GM23338 (cell line): ENCODE measurements around the gene WWP2. TPM values are rescaled to one million over a fixed set of nuclear protein-coding genes. Genes with fewer than 3 reads are reported as not detected.

Experiments used
- ATAC-seq: fragments of 200-7000 bp; cut with Tn5 transposase; 3 replicates; pipeline ENCODE4 v1.9.1; 2020
- DNase-seq: peaks from one replicate; pipeline ENCODE4 v3.0.0-alpha.2; 2015; ENCODE audit warnings: low spot score
- H2AFZ ChIP-seq: fragments of 200-600 bp; sonication (generic); 2 replicates; pipeline ENCODE4 v1.8.0; 2016; ENCODE audit warnings: antibody characterized with exemption, mild to moderate bottlenecking, moderate library complexity
- H3F3A ChIP-seq: fragments of 200-600 bp; sonication (generic); replicated peaks from 2 replicates; pipeline ENCODE4 v1.8.0; 2017; ENCODE audit warnings: antibody characterized with exemption, mixed run types, low read depth
- H3K27ac ChIP-seq: fragments of 200-600 bp; sonication (generic); 2 replicates; pipeline ENCODE4 v1.6.1; 2016; ENCODE audit warnings: low read depth
- H3K27me3 ChIP-seq: fragments of 200-600 bp; sonication (generic); 2 replicates; pipeline ENCODE4 v1.8.0; 2016; ENCODE audit warnings: mild to moderate bottlenecking, mixed run types, moderate library complexity; ENCODE audit not compliant: insufficient read depth
- H3K36me3 ChIP-seq: fragments of 200-600 bp; sonication (generic); 2 replicates; pipeline ENCODE4 v1.8.0; 2016; ENCODE audit warnings: mild to moderate bottlenecking; ENCODE audit not compliant: insufficient read depth
- H3K4me1 ChIP-seq: fragments of 200-600 bp; sonication (generic); 2 replicates; pipeline ENCODE4 v1.8.0; 2016; ENCODE audit warnings: mild to moderate bottlenecking, moderate library complexity; ENCODE audit not compliant: insufficient read depth
- H3K4me2 ChIP-seq: fragments of 200-600 bp; sonication (generic); 2 replicates; pipeline ENCODE4 v1.7.1; 2017; ENCODE audit warnings: mixed run types
- H3K4me3 ChIP-seq: fragments of 200-600 bp; sonication (generic); 2 replicates; pipeline ENCODE4 v1.6.1; 2016; ENCODE audit warnings: mixed run types
- H3K79me2 ChIP-seq: fragments of 200-600 bp; sonication (generic); replicated peaks from 2 replicates; pipeline ENCODE4 v1.8.0; 2017; ENCODE audit warnings: mild to moderate bottlenecking; ENCODE audit not compliant: insufficient read depth
- H3K9me2 ChIP-seq: fragments of 200-600 bp; sonication (generic); 2 replicates; pipeline ENCODE4 v1.8.0; 2017; ENCODE audit not compliant: insufficient read depth
- H4K20me1 ChIP-seq: fragments of 200-600 bp; sonication (generic); replicated peaks from 2 replicates; pipeline ENCODE4 v1.8.0; 2017; ENCODE audit warnings: mild to moderate bottlenecking; ENCODE audit not compliant: insufficient read depth
- H3K27ac Mint-ChIP-seq: 2 replicates; pipeline ENCODE4 v1.8.0; 2020; ENCODE audit warnings: inconsistent platforms, mild to moderate bottlenecking, moderate library complexity, mixed read lengths
- H3K27me3 Mint-ChIP-seq: 3 replicates; pipeline ENCODE4 v1.8.0; 2022; ENCODE audit warnings: low read depth, mild to moderate bottlenecking, moderate library complexity, mixed read lengths, inconsistent platforms; ENCODE audit not compliant: insufficient read depth, poor library complexity
- H3K36me3 Mint-ChIP-seq: 3 replicates; pipeline ENCODE4 v1.8.0; 2021; ENCODE audit warnings: low read depth, mild to moderate bottlenecking, inconsistent platforms, moderate library complexity, mixed read lengths
- H3K4me1 Mint-ChIP-seq: 3 replicates; pipeline ENCODE4 v1.8.0; 2020; ENCODE audit warnings: mild to moderate bottlenecking, inconsistent platforms, mixed read lengths
- H3K4me3 Mint-ChIP-seq: 3 replicates; pipeline ENCODE4 v1.8.0; 2021; ENCODE audit warnings: moderate library complexity, mild to moderate bottlenecking, inconsistent platforms, mixed read lengths
- H3K9me3 Mint-ChIP-seq: 3 replicates; pipeline ENCODE4 v1.8.0; 2020; ENCODE audit warnings: moderate library complexity, mild to moderate bottlenecking, inconsistent platforms, mixed read lengths
- CREB1 ChIP-seq: fragments of 250-450 bp; sonication (Bioruptor Pico); IDR thresholded peaks from 2 replicates; pipeline ENCODE4 v1.5.0; 2020; ENCODE audit warnings: low read depth, mild to moderate bottlenecking, moderate library complexity
- CTCF ChIP-seq, 2 experiments: fragments of 200-600 bp in 1 of 2; sonication (generic) in 1 of 2; conservative IDR thresholded peaks; 2 replicates each; pipeline versions ENCODE4 v1.5.1 to v1.6.1; 2016 to 2017; ENCODE audit warnings: antibody characterized with exemption in 2 of 2, low read depth in 2 of 2, mild to moderate bottlenecking in 2 of 2, moderate library complexity in 1 of 2
- EZH2phosphoT487 ChIP-seq: fragments of 200-600 bp; sonication (generic); IDR thresholded peaks from one replicate; pipeline ENCODE4 v1.8.1; 2018; ENCODE audit warnings: antibody characterized with exemption; ENCODE audit not compliant: unreplicated experiment
- NANOG ChIP-seq: IDR thresholded peaks from 2 replicates; pipeline ENCODE4 v1.6.1; 2016; ENCODE audit warnings: antibody characterized with exemption, borderline replicate concordance
- POLR2AphosphoS5 ChIP-seq: IDR thresholded peaks from 2 replicates; pipeline ENCODE4 v1.6.1; 2016; ENCODE audit warnings: antibody characterized with exemption, low read depth
- ZNF114 ChIP-seq: fragments of 250-450 bp; sonication (Bioruptor Pico); IDR thresholded peaks from 2 replicates; pipeline ENCODE4 v1.5.0; 2020; ENCODE audit warnings: mild to moderate bottlenecking, moderate library complexity
- ZNF462 ChIP-seq: fragments of 250-450 bp; sonication (Bioruptor Pico); IDR thresholded peaks from 2 replicates; pipeline ENCODE4 v1.5.0; 2020; ENCODE audit warnings: mild to moderate bottlenecking, moderate library complexity
- polyA plus RNA-seq: library from polyadenylated mRNA; unstranded; fragments of >200 nt; fragmentation: Nextera tagmentation; extraction: Ambion mirVana; gene quantifications from 2 replicates; pipeline ENCODE4 v1.2.1, GENCODE V29; 2016
- total RNA-seq: library from RNA; depleted of rRNA; stranded (reverse); fragments of >200 nt; shearing (Covaris generic); gene quantifications from 2 replicates; pipeline ENCODE4 v1.2.3, GENCODE V29; 2014

WWP2 gene
- total and polyA plus RNA-seq, 2 experiments from 2014 or later: 12.3 to 35.5 TPM

DNA sequence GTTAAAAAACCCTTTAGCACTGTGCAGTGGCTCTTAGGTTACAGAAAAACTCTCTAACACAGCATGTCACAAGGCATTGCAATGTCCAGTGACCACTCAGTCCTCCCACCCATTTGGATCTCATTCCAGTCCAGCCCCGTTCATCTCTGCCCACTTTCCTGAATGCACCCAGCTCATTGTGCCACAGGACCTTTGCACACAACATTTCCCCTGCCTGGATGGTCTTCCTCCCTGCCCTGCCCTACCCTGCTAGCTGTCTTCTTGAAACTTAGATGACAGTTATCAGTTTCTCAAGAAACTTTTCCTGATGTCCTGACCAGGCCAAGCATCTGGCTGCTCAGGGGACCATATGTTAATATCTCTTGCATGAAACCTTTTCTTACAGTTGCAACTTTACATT, 67.2 kb downstream of the WWP2 start:
- no peak for DNase-seq
- Histone ChIP-seq H3K9me2 (no peaks in the 10 kb centered on the region), H3F3A (no peaks in the 10 kb centered on the region), H3K4me3 (no peak overlapping the region), H3K36me3 (no peaks in the 10 kb centered on the region), H3K4me1 (peaks cover 6% of the 10 kb centered on the region; the same call in 1 of the 2 replicates), H3K27me3 (no peaks in the 10 kb centered on the region), H3K4me2 (no peak overlapping the region), H4K20me1 (no peaks in the 10 kb centered on the region; the same call in 1 of the 2 replicates), H3K79me2 (no peaks in the 10 kb centered on the region), H3K27ac (no peak overlapping the region), H2AFZ (no peak overlapping the region)
- Mint-ChIP-seq H3K9me3 (no peaks in the 10 kb centered on the region), H3K27me3 (peaks cover 6% of the 10 kb centered on the region), H3K4me3 (no peak overlapping the region), H3K36me3 (no peaks in the 10 kb centered on the region; the same call in 2 of the 3 replicates), H3K4me1 (peaks cover 12% of the 10 kb centered on the region), H3K27ac (no peak overlapping the region)
- TF ChIP-seq ZNF114 (no peak), EZH2phosphoT487 (no peak), POLR2AphosphoS5 (no peak), CREB1 (CRISPR knock-in tag) (no peak), ZNF462 (CRISPR knock-in tag) (no peak), CTCF (conservative IDR thresholded peaks at IDR 0.05; ENCODE audit: low read depth in 2 of 2) (no peak), NANOG (no peak)
- no peak for ATAC-seq
